HEK293 (cell line): ENCODE data around the gene NCOA7.
A peak's percentile ranks its signal among the peaks of the same experiment; 100 is the strongest.

Source experiments
- ATF2 ChIP-seq: fragments of 450-650 bp; formaldehyde crosslinking; IDR thresholded peaks from 2 replicates; pipeline ENCODE4 v1.5.1; 2016; ENCODE audit warnings: missing biosample characterization, missing genetic modification characterization, low read depth
- BCL11A ChIP-seq: fragments of 450-650 bp; formaldehyde crosslinking; IDR thresholded peaks from 2 replicates; pipeline ENCODE4 v1.5.1; 2016; ENCODE audit warnings: low read depth, missing biosample characterization, missing genetic modification characterization
- CTCF ChIP-seq: fragments of 450-650 bp; formaldehyde crosslinking; IDR thresholded peaks from 2 replicates; pipeline ENCODE4 v1.5.1; 2016; ENCODE audit warnings: missing biosample characterization, missing genetic modification characterization
- GFI1B ChIP-seq: fragments of 450-650 bp; formaldehyde crosslinking; IDR thresholded peaks from 2 replicates; pipeline ENCODE4 v1.5.1; 2016; ENCODE audit warnings: missing biosample characterization, missing genetic modification characterization
- KLF7 ChIP-seq: fragments of 450-650 bp; formaldehyde crosslinking; IDR thresholded peaks from 2 replicates; pipeline ENCODE4 v1.5.1; 2016; ENCODE audit warnings: missing biosample characterization, missing genetic modification characterization, borderline replicate concordance
- MEIS1 ChIP-seq: sonication (generic); formaldehyde crosslinking; IDR thresholded peaks from 2 replicates; pipeline ENCODE4 v1.8.1; 2022; ENCODE audit warnings: missing genetic modification reagents, mild to moderate bottlenecking, borderline replicate concordance
- PRDM4 ChIP-seq: fragments of 450-650 bp; formaldehyde crosslinking; IDR thresholded peaks from 2 replicates; pipeline ENCODE4 v1.5.1; 2017; ENCODE audit warnings: missing biosample characterization, missing genetic modification characterization
- TSHZ1 ChIP-seq: fragments of 450-650 bp; formaldehyde crosslinking; IDR thresholded peaks from 2 replicates; pipeline ENCODE4 v1.5.1; 2016; ENCODE audit warnings: missing biosample characterization, missing genetic modification characterization, borderline replicate concordance
- ZBTB17 ChIP-seq: fragments of 450-650 bp; formaldehyde crosslinking; IDR thresholded peaks from 2 replicates; pipeline ENCODE4 v1.5.1; 2016; ENCODE audit warnings: missing biosample characterization, missing genetic modification characterization
- ZBTB26 ChIP-seq: fragments of 450-650 bp; formaldehyde crosslinking; optimal IDR thresholded peaks from 2 replicates; pipeline ENCODE3; 2016; ENCODE audit warnings: missing biosample characterization, mild to moderate bottlenecking, missing genetic modification characterization
- ZNF18 ChIP-seq: fragments of 450-650 bp; formaldehyde crosslinking; IDR thresholded peaks from 2 replicates; pipeline ENCODE4 v1.5.1; 2016; ENCODE audit warnings: missing biosample characterization, missing genetic modification characterization
- ZNF184 ChIP-seq: fragments of 450-650 bp; IDR thresholded peaks from 2 replicates; pipeline ENCODE4 v1.5.1; 2018; ENCODE audit warnings: missing biosample characterization, mild to moderate bottlenecking, missing genetic modification characterization
- ZNF280D ChIP-seq: fragments of 450-650 bp; formaldehyde crosslinking; IDR thresholded peaks from 2 replicates; pipeline ENCODE4 v1.5.1; 2016; ENCODE audit warnings: missing biosample characterization, missing genetic modification characterization
- ZNF600 ChIP-seq: fragments of 450-650 bp; formaldehyde crosslinking; IDR thresholded peaks from 2 replicates; pipeline ENCODE4 v1.5.1; 2016; ENCODE audit warnings: missing biosample characterization, missing genetic modification characterization
- ZNF645 ChIP-seq: fragments of 450-650 bp; formaldehyde crosslinking; IDR thresholded peaks from 2 replicates; pipeline ENCODE4; 2016; ENCODE audit warnings: missing biosample characterization, missing genetic modification characterization
- ZNF677 ChIP-seq: fragments of 450-650 bp; IDR thresholded peaks from 2 replicates; pipeline ENCODE4 v1.5.0; 2018; ENCODE audit warnings: missing biosample characterization, mild to moderate bottlenecking, missing genetic modification characterization, moderate library complexity
- ZNF837 ChIP-seq: fragments of 450-650 bp; formaldehyde crosslinking; IDR thresholded peaks from 2 replicates; pipeline ENCODE4 v1.5.1; 2016; ENCODE audit warnings: missing biosample characterization, missing genetic modification characterization
- TF ChIP-seq, protein P1 (sequence below): fragments of 450-650 bp; formaldehyde crosslinking; IDR thresholded peaks from 2 replicates; pipeline ENCODE4 v1.5.1; 2016; ENCODE audit warnings: missing biosample characterization, missing genetic modification characterization
- TF ChIP-seq, protein P2 (sequence below): fragments of 450-650 bp; formaldehyde crosslinking; IDR thresholded peaks from 2 replicates; pipeline ENCODE4 v1.5.1; 2016; ENCODE audit warnings: missing biosample characterization, missing genetic modification characterization

The NCOA7 gene

GRCh38 chr6:125821825-125822281, 31.1 kb downstream of the NCOA7 start (continued):
- TF ChIP-seq ZNF280D (tag by site-specific recombination) (no peak), BCL11A (0 out of 2 replicates have a peak, but pooled peaks have one; percentile 44), MEIS1 (CRISPR knock-in tag) (no peak), ZBTB26 (tag by site-specific recombination) (no peak), GFI1B (no peak), PRDM4 (tag by site-specific recombination) (peak; percentile 48; the same call in 1 of the 2 replicates), ZNF18 (tag by site-specific recombination) (peak; percentile 86), KLF7 (tag by site-specific recombination) (no peak), ZBTB17 (tag by site-specific recombination) (peak; percentile 71; the same call in 1 of the 2 replicates), ZNF837 (no peak), ZNF600 (peak; percentile 87), ZNF184 (no peak), ATF2 (tag by site-specific recombination) (no peak), TSHZ1 (peak; percentile 82; the same call in 1 of the 2 replicates), ZNF645 (tag by site-specific recombination) (no peak), ZNF677 (tag by site-specific recombination) (no peak), CTCF (tag by site-specific recombination) (no peak)
- TF ChIP-seq, protein P1, sequence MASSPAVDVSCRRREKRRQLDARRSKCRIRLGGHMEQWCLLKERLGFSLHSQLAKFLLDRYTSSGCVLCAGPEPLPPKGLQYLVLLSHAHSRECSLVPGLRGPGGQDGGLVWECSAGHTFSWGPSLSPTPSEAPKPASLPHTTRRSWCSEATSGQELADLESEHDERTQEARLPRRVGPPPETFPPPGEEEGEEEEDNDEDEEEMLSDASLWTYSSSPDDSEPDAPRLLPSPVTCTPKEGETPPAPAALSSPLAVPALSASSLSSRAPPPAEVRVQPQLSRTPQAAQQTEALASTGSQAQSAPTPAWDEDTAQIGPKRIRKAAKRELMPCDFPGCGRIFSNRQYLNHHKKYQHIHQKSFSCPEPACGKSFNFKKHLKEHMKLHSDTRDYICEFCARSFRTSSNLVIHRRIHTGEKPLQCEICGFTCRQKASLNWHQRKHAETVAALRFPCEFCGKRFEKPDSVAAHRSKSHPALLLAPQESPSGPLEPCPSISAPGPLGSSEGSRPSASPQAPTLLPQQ (tag by site-specific recombination), result no peak
- TF ChIP-seq, protein P2, sequence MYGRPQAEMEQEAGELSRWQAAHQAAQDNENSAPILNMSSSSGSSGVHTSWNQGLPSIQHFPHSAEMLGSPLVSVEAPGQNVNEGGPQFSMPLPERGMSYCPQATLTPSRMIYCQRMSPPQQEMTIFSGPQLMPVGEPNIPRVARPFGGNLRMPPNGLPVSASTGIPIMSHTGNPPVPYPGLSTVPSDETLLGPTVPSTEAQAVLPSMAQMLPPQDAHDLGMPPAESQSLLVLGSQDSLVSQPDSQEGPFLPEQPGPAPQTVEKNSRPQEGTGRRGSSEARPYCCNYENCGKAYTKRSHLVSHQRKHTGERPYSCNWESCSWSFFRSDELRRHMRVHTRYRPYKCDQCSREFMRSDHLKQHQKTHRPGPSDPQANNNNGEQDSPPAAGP (tag by site-specific recombination), result no peak
